Measurements from ENCODE around the gene ANKRD42. TPM values are rescaled to one million over a fixed set of nuclear protein-coding genes. Genes with fewer than 3 reads are reported as not detected.

The ANKRD42 gene
- 12.1 and 12.2 TPM in 2 replicates for total RNA-seq (ENCODE audit: low replicate concordance)
- long read RNA-seq, full-length matches to known transcripts, result 7 of 25 reads
- long read RNA-seq, partial matches to known transcripts, result 6 of 25 reads
- long read RNA-seq, other reads (novel, unspliced or antisense), result 12 of 25 reads

GRCh38 chr11:83193315-83194280 is at the start of gene ANKRD42:
Gene ANKRD42 (plus strand): TSS chr11:83193712. CDS start chr11:83194671, 959 bp downstream.
- H3K9me3 Mint-ChIP-seq, result no peaks in the 10 kb centered on the region
- H3K27ac Mint-ChIP-seq, result peak within 1 kb of the TSS; percentile 95
- peaks cover 4% of the 10 kb centered on the region for H3K36me3 Mint-ChIP-seq
- no peak for TF ChIP-seq CTCF (conservative IDR thresholded peaks at IDR 0.05)
- H3K27me3 Mint-ChIP-seq, result no peaks in the 10 kb centered on the region
- peak; percentile 90 for DNase-seq (ENCODE audit: extremely low spot score, unreplicated experiment)
- peaks cover 18% of the 10 kb centered on the region for H3K4me1 Mint-ChIP-seq (ENCODE audit: unreplicated experiment)
- H3K4me3 Mint-ChIP-seq, result peak within 1 kb of the TSS; percentile 99

GRCh38 chr11:83147895-83148294 is 45.6 kb upstream of the ANKRD42 start:
- Mint-ChIP-seq H3K4me3 (no peak overlapping the region), H3K4me1 (ENCODE audit: unreplicated experiment) (no peaks in the 10 kb centered on the region), H3K9me3 (no peaks in the 10 kb centered on the region), H3K27ac (no peak overlapping the region), H3K36me3 (no peaks in the 10 kb centered on the region), H3K27me3 (peaks cover 4% of the 10 kb centered on the region)
- DNase-seq (ENCODE audit: extremely low spot score, unreplicated experiment), result no peak
- TF ChIP-seq CTCF (conservative IDR thresholded peaks at IDR 0.05), result no peak

GRCh38 chr11:83150450-83150849 is 43.1 kb upstream of the ANKRD42 start:
- H3K27me3 Mint-ChIP-seq, result peaks cover 4% of the 10 kb centered on the region
- no peaks in the 10 kb centered on the region for H3K9me3 Mint-ChIP-seq
- H3K4me3 Mint-ChIP-seq, result no peak overlapping the region
- DNase-seq (ENCODE audit: extremely low spot score, unreplicated experiment), result no peak
- no peaks in the 10 kb centered on the region for H3K4me1 Mint-ChIP-seq (ENCODE audit: unreplicated experiment)
- no peak overlapping the region for H3K27ac Mint-ChIP-seq
- no peak for TF ChIP-seq CTCF (conservative IDR thresholded peaks at IDR 0.05)
- H3K36me3 Mint-ChIP-seq, result no peaks in the 10 kb centered on the region

GRCh38 chr11:83151274-83151977 is 42.1 kb upstream of the ANKRD42 start:
- no peaks in the 10 kb centered on the region for H3K9me3 Mint-ChIP-seq
- H3K36me3 Mint-ChIP-seq, result no peaks in the 10 kb centered on the region
- DNase-seq (ENCODE audit: extremely low spot score, unreplicated experiment), result no peak
- no peak overlapping the region for H3K4me3 Mint-ChIP-seq
- peak overlapping the region; percentile 51 for H3K27ac Mint-ChIP-seq
- peaks cover 4% of the 10 kb centered on the region for H3K27me3 Mint-ChIP-seq
- no peaks in the 10 kb centered on the region for H3K4me1 Mint-ChIP-seq (ENCODE audit: unreplicated experiment)
- TF ChIP-seq CTCF (conservative IDR thresholded peaks at IDR 0.05), result no peak

GRCh38 chr11:83152264-83152663 is 41.2 kb upstream of the ANKRD42 start:
- TF ChIP-seq CTCF (conservative IDR thresholded peaks at IDR 0.05), result no peak
- Mint-ChIP-seq H3K36me3 (peaks cover 3% of the 10 kb centered on the region), H3K9me3 (no peaks in the 10 kb centered on the region), H3K4me1 (ENCODE audit: unreplicated experiment) (no peaks in the 10 kb centered on the region), H3K4me3 (no peak overlapping the region), H3K27me3 (peaks cover 4% of the 10 kb centered on the region), H3K27ac (no peak overlapping the region)
- no peak for DNase-seq (ENCODE audit: extremely low spot score, unreplicated experiment)

Measured in type B pancreatic cell (in vitro differentiated cells).